ENCODE data around the gene NPHS2. TPM values are rescaled to one million over a fixed set of nuclear protein-coding genes. Genes with fewer than 3 reads are reported as not detected.
"Not testable (repeated sequence)": the region's sequence is repeated elsewhere in the genome, so short reads cannot be mapped to it uniquely, and the experiment has no call there.

Gene NPHS2
- total RNA-seq, 2 experiments from 2014 or later, result not detected

DNA sequence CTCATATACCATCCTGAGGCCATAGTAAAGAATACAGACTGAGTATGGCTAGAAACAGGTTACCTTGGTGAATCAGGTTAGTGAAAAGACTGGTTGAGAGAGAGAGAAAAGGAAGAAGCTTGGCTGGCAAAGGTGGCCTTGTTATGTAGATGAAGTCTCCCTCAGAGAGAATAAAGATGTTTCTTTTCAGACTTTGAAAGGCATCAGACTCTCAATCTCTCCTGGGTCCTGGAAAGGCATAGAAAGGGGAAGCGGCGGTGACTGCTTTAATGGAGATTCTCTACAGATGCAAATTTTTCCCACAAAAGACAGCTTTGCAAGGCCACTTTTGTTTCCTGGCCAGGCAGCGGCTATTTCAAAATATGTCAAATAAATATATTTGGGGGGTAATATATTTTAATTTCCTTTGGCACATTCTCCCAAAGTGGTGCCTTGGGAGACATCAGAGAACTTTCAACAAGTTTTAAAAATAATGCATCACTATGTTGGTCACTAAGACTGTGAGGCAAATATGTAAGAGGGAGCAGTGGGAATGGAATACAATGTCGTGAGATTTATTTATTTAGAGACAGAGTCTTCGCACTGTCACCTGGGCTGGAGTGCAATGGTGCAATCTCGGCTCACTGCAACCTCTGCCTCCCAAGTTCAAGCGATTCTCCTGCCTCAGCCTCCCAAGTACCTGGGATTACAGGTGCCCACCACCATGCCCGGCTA is 46.1 kb downstream of the NPHS2 start:
- H3K27ac Mint-ChIP-seq, result no peak overlapping the region
- H3K27me3 Mint-ChIP-seq, result peaks cover 4% of the 10 kb centered on the region
- POLR2A ChIA-PET, result no interaction called here
- intact Hi-C loops (cut with micrococcal nuclease), result no loop called here
- no peaks in the 10 kb centered on the region for H3K4me1 Mint-ChIP-seq (ENCODE audit: low read depth)
- no peaks in the 10 kb centered on the region for H3K36me3 Mint-ChIP-seq
- no peaks in the 10 kb centered on the region for H3K9me3 Mint-ChIP-seq
- CTCF ChIA-PET, result no interaction called here
- no peak for DNase-seq
- no peak overlapping the region for H3K4me3 Mint-ChIP-seq

DNA sequence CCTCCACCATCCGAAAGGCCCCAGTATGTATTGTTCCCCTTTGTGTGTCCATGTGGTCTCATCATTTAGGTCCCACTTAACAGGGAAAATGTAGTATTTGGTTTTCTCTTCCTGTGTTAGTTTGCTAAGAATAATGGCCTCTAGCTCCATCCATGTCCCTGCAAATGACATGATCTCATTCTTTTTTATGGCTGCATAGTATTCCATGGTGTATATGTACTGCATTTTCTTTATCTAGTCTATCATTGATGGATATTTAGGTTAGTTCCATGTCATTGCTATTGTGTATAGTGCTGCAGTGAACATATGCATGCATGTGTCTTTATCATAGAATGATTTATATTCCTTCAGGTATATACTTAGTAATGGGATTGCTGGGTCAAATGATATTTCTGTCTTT is 57.2 kb downstream of the NPHS2 start:
- H3K27me3 Mint-ChIP-seq; H3K27ac Mint-ChIP-seq; H3K36me3 Mint-ChIP-seq; CTCF ChIA-PET; intact Hi-C loops (cut with micrococcal nuclease); H3K4me3 Mint-ChIP-seq; H3K9me3 Mint-ChIP-seq; DNase-seq; H3K4me1 Mint-ChIP-seq (ENCODE audit: low read depth); POLR2A ChIA-PET: not testable (repeated sequence)

DNA sequence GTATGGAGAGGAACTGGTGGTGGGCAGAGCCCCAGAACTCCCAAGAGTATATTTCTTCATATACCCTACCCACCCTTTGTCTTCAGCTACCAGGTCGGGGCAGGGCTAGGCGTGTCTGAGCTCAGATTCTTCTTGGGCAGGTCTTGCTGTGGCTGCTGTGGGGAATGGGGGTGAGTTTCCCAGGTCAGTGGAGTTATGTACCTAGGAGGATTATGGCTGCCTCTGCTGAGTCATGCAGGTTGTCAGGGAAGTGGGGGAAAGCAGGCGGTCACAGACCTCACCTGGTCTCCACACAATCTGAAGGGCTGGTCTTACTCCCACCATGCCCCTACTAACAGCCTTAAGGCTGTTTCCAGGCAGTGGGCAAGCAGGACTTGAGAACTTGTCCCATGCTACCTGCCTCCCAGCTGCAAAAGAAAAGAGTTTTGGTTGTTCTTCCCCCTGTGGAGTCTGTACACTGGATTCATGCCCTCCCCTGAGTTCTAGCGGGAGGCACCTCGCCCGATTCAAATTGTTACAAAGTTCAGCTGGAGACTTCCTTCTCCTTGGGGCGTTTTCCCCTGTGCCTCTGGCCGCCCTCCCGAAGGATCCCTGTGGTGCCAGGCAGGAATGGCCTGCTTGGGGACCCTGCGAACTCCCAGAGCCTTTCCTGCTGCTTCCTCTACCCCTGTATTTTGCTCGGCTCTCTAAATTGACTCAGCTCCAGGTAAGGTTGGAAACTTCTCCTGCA is 58.6 kb downstream of the NPHS2 start:
- no peaks in the 10 kb centered on the region for H3K4me1 Mint-ChIP-seq (ENCODE audit: low read depth)
- ChIA-PET CTCF (no interaction called here), POLR2A (no interaction called here)
- intact Hi-C loops (cut with micrococcal nuclease), result no loop called here
- no peak overlapping the region for H3K27ac Mint-ChIP-seq
- H3K27me3 Mint-ChIP-seq, result peaks cover 2% of the 10 kb centered on the region
- H3K4me3 Mint-ChIP-seq, result no peak overlapping the region
- no peaks in the 10 kb centered on the region for H3K36me3 Mint-ChIP-seq
- DNase-seq, result no peak
- no peaks in the 10 kb centered on the region for H3K9me3 Mint-ChIP-seq

DNA sequence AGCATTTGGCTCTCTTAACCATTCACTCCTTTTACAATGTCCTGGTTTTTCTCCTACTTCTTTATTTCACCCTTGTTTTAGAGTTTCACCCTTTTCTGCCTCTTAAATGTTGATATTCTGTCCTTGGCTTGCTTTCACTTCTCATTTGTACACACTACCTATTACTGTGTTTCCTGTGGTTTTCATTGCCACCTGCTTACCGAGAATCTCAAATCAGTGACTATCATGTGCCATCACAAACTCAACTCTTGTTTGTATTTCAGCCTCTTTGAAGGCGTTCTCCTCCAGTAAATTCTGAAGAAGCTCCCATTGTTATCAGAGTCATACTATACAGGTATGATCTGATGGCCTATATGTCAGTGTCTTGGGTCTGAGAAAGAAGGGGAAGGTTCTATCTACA is 65.7 kb downstream of the NPHS2 start:
- POLR2A ChIA-PET, result no interaction called here
- no peaks in the 10 kb centered on the region for H3K4me1 Mint-ChIP-seq (ENCODE audit: low read depth)
- no peaks in the 10 kb centered on the region for H3K36me3 Mint-ChIP-seq
- H3K27ac Mint-ChIP-seq, result no peak overlapping the region
- DNase-seq, result no peak
- CTCF ChIA-PET, result no interaction called here
- no peak overlapping the region for H3K4me3 Mint-ChIP-seq
- H3K9me3 Mint-ChIP-seq, result no peaks in the 10 kb centered on the region
- intact Hi-C loops (cut with micrococcal nuclease), result no loop called here
- H3K27me3 Mint-ChIP-seq, result no peaks in the 10 kb centered on the region

DNA sequence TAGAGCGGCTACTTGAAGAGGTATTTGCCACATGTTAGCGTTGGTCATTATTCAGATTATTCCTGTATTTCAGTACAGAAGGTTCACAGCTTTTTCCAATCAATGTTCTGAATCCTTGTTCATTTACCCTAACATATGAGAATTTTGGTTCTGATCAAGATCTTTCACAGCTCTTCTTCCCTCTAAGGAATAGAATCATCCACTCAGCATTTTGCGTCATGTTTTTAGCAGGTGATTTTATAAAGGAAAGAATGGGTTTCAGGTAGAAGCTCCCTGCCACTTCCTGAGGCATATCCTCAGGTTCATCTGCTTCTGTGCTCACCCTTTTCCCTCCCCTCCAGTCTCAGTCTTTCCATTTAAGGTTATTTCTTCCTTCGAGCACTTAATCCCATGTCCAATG is 66.4 kb downstream of the NPHS2 start:
- ChIA-PET POLR2A (no interaction called here), CTCF (no interaction called here)
- H3K27ac Mint-ChIP-seq, result no peak overlapping the region
- no peak overlapping the region for H3K4me3 Mint-ChIP-seq
- DNase-seq, result no peak
- intact Hi-C loops (cut with micrococcal nuclease), result no loop called here
- no peaks in the 10 kb centered on the region for H3K27me3 Mint-ChIP-seq
- H3K9me3 Mint-ChIP-seq, result no peaks in the 10 kb centered on the region
- no peaks in the 10 kb centered on the region for H3K36me3 Mint-ChIP-seq
- H3K4me1 Mint-ChIP-seq (ENCODE audit: low read depth), result no peaks in the 10 kb centered on the region

DNA sequence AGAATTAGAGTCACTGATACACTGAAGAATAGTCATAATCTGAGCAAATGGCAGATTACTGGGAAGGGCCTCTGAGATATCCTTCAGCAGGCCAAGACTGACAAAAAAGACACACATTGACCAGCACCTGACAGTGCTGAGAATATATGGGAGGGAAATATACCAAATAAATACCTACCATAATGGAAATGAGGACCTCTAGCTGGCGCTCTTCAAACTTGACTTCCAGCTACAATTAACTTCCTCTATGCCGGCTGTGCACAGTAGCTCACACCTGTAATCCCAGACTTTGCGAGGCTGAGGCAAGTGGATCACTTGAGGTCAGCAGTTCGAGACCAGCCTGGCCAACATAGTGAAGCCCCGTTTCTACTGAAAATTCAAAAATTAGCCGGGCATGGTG is 69.5 kb downstream of the NPHS2 start:
- no peaks in the 10 kb centered on the region for H3K27me3 Mint-ChIP-seq
- no peaks in the 10 kb centered on the region for H3K9me3 Mint-ChIP-seq
- no peak for DNase-seq
- H3K27ac Mint-ChIP-seq, result no peak overlapping the region
- H3K4me3 Mint-ChIP-seq, result no peak overlapping the region
- ChIA-PET CTCF (interaction anchor here (0.7 kb wide), 1 partner anchor 857 kb away, joined by 3 read pairs; no protein-coding TSS in a partner anchor), POLR2A (no interaction called here)
- intact Hi-C loops (cut with micrococcal nuclease), result no loop called here
- H3K4me1 Mint-ChIP-seq (ENCODE audit: low read depth), result no peaks in the 10 kb centered on the region
- no peaks in the 10 kb centered on the region for H3K36me3 Mint-ChIP-seq

Other genes starting within 250 kb of the NPHS2 start
- under 1 TPM; 0.48 to 0.51 TPM for gene AXDND1, start 210.0 kb downstream of the NPHS2 start, total RNA-seq
- not detected for gene TDRD5, start 15.9 kb upstream of the NPHS2 start, total RNA-seq
- gene FAM163A, start 167.3 kb upstream of the NPHS2 start, total RNA-seq, result not detected

All from activated CD4-positive, alpha-beta memory T cell treated with anti-CD3 and anti-CD28 coated beads for 36 hours (primary cell).